ENCODE results near the gene ACTG2.
"Not testable (repeated sequence)": the region's sequence is repeated elsewhere in the genome, so short reads cannot be mapped to it uniquely, and the experiment has no call there.

ACTG2 gene

DNA sequence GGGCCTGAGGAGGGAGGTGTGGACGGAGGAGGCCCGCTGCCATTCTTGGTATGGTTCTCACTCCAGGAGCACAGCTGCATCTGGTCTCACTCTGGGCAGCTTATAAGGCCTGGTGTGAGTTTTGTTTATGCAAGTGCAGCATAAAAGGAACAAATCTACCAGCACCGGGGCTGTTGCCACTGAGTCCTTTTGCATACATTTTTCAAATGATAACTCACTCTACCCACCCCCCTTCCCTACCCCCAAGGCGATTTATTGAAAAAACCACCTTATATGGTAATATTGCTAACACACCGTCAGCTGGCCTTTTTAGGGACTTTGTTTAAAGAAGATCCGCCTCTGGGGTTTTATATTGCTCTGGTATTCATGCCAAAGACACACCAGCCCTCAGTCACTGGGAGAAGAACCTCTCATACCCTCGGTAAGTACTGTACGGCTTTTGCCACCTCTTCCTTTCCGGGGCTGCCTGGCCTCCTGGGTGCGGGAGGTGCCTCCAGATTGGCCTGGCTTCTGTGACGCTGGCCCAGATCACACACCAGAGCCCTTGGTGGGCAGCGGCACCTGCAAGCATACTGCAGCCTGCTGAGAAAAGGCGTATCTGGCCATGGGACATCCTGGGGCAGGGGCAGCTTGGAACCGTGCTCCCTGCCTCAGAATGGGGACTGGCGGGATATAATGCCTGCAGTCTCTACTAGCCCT lies at the start of gene ACTG2:
Gene ACTG2, plus strand, starts transcription at position 378 of the 699 bp plus-strand sequence. CDS start 8,304 bp downstream, outside the sequence.
- DNase-seq (ENCODE audit: low read depth), result peak; percentile 69

DNA sequence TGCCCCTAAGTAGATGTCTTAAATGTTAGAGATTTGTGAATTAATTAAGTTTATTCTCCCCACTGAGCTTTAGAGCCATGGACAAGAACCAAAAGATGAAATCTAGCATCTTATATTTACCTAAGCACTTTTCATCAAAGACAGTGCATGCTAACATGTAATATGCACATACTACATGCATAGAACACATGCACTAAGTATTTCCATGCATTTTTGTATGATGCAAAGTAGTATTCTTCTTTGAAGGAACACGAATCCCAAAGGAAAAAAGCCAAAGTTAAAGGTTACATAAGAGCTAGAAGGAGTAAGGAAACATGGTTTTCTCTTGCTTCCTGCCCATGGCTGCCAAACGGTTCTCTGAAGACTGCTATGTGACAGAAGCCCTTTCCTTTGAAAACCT lies 48.7 kb upstream of the ACTG2 start:
- no peak for DNase-seq (ENCODE audit: low read depth)

DNA sequence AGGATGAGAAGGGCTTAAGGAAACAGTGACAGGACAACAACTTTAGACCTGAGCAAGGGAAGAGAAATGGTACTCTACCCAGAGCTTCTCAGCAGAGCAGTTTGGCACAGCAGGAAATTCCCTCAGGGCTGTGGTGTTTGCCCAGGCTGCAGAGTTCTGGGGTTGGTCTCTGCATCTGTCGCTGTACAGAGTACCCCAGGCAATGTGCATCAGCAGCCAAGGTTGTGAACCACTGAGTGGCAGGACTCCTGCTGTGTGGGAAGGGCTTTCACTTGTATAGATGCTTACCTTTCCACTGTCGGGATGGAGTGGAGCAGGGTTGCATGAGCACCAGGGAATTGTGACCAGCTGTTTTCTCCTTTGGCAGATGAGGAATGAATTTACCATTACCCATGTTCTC lies 42.8 kb upstream of the ACTG2 start:
- no peak for DNase-seq (ENCODE audit: low read depth)

DNA sequence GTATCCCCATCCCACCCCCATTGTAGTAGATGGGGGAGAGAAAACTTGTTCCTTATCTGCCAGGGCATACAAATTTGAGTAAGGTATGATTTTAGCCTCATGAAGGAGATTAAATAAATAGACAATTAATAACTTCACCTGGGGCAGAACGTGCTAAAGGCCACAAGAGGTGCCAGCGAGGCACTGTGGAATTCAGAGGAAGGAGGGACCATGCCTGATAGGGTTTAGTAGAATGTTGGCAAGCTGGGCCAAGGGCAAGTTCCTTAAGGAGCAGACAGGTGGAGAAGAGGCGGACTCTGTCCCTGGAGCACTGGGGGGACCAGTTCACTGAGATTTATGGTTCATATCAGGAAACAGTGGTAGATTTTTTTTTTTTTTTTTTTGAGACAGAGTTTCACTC lies 41.5 kb upstream of the ACTG2 start:
- no peak for DNase-seq (ENCODE audit: low read depth)

DNA sequence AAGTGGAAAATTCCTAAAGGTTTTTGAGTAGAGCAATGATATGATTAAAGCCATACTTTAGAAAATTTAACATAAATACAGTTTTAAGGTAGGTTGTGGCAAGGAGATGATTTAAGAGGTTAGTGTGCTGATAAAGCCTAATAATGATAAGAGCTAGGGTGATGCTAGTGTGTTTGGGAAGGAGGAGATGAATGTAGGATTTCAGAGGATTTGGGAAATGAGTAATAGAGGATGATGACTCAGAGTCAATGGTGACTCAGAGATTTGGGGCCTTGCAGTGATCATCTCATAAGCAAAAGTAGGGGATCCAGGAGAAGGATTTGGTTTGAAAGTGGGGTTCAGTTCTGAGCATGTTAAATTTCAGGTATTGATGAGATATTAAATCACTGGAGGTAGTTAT lies 40.8 kb upstream of the ACTG2 start:
- peak; percentile 87 for DNase-seq (ENCODE audit: low read depth)

DNA sequence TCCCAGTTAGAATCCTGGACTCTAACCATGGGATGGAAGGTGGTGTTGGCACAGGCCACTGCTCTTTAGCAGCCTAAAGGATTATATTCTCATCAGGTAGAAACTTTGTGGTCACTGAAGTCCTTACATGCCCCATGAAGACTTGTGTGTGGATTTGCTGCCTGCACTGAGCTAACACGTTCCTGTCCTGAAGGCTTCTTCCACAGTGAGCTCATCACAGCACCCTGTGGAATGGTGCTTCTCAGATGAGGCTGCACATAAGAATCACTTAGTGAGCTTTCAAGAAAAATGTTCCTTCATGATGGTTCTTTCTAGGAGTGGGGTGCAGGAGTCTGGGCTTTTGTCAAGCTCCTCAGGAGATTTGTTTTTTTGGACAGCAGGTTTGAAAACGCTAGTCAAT lies 37.3 kb upstream of the ACTG2 start:
- DNase-seq (ENCODE audit: low read depth), result no peak

DNA sequence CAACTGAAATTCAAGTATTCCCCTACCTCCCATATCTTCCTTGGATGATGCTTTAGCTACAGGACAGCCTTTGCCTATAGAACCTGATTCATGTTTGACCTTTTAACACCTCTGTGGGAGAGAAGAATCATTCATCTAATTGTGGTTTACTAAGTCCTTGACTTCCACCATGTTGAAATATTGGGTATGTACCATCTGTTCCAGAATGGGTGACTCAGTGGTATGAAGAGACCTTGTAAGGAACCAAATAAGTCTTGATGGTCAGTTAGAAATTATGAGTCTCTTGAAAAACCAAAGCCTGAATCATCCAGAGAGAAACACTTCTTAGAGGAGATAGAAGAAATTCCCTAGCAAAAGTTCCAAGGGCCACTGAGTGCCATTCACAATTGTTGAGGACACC lies 36.6 kb upstream of the ACTG2 start:
- DNase-seq (ENCODE audit: low read depth), result peak; percentile 81

DNA sequence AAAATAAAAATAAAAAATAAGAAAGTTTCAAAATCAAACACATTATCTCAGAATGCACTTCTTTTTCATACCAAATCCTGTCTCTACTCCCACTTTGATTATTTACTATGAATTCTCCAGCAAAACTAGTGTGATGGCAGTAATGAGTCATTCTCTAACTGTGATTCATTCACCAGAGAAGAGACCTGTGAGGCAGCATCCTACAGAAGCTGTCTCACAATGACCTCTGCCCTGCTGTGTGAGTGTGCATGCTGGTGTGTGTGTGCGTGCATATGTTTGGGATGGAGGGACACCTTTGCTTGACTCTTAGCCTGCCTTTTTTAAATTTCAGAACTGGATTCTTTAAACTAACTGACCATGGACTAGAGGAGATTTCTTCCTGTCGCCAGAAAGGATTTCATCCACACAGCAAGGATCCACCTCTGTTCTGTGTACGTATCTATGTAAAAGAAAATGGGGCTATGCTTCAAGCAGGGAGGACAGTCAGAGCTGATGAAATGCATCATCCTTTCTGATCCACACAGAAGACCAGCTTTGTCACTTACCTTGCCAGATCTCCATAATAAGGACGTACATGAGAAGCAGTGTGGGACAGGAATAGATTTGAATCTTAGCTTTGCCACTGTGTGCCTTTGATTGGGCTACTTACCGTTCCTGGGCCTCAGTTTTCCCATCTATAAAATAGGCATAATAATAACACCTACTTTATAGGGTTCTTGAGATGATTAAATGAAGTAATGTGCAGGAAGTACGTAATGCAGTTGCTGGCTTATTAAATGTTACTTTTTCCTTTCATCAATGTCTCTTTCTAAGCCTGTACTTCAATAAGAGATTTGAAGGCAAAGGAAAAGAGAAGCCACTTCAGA lies 32.9 kb upstream of the ACTG2 start:
- DNase-seq (ENCODE audit: low read depth), result peak; percentile 85

DNA sequence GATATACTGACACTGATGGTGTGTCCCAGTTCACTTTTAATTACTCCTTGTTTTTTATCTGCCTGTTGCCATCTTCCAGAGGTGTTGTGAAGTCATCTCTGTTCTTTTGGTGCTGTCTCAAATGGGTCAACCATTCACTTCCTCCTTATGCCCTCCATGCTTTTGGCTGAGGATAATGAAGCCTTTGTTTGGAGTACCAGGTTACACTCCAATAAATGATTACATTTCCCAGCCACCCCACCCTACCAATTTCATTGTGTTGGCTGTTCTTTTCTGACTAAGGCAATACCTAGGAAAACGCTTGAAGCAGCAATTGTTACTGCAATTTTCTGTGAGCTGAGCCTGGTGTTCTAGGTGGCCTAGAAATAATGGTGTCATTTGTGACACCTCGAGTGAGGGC lies 29.8 kb upstream of the ACTG2 start:
- no peak for DNase-seq (ENCODE audit: low read depth)

DNA sequence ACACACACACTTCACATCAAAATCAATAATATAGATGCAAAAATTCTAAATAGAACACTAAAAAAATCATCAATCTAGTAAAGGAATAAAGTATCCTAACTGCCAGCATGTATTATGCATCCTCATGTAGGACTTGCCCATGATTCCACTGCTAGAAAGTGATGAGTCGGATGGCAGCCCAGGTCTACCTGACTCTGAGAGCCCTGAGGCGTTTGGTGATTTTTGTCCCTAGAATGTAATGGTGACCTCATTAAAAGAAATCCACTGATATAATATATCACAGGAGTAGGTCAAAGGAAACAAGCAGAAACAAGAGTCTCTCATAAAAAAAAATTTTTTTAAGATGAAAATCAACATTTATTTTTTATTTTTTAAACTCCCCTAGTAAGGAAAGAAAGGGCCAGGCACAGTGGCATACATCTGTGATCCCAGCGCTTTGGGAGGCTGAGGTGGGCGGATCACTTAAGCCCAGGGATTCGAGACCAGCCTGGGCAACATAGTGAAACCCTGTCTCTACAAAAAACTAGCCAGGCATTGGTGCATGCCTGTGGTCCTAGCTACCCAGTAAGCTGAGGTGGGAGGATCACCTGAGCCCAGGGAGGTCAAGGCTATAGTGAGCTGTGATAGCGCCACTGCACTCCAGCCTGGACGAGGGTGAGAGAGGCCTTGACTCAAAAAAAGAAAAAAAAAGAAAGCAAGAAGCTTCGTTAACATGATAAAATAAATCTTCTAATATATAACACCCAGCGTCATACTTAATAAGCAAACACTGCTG lies 24.4 kb upstream of the ACTG2 start:
- no peak for DNase-seq (ENCODE audit: low read depth)

DNA sequence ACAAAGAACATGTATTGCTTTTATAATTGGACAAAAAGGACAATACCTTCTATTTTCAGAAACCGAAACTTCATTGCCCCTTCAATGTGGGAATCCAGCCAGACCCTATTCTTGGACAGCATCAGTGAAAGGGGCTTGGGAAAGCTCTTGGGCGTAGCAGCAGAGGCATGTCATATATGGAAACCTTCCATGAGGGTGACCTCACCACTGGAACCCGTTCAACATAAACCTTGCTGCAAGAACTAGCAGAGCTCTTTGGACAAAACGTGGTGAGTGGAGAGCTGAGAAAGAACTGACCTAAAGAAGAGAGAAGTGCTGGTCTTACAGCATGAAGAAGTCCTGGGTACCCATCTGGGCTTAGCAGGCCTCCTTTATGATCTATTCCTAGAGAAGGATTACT lies 22.7 kb upstream of the ACTG2 start:
- peak; percentile 86 for DNase-seq (ENCODE audit: low read depth)

DNA sequence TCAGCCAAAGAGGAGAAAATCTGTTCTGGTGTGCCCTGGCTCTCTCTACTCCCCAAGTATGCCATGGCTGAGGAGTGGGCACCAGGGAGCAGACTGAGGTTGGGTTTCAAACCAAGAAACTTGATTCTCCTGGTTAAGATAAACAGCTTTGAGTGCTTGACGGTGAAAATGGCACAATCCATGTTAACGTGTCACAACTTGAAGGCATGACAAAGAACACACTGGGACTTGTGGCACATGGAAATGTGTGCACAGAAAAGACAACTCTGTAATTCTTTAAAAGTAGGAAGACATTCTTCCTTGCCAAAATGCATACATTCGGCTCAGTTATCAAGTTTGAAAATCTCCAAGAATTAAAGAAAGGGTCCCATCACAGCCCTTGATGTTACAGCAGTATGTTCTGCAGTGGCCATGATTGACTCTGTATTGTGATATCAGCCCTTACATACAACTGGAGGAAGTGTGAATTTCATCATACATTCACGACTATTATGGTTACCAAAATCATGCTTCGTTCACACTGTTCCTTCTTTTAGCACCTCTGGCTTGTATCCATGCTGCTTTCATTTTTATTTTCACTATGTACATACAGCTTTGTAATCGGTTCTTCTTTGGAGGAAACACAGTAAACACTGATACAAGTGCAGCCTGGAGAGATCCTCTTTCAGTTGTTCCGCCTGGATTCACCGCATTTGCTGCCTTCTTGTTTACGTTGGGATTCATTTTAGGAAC lies 15.6 kb upstream of the ACTG2 start:
- no peak for DNase-seq (ENCODE audit: low read depth)

DNA sequence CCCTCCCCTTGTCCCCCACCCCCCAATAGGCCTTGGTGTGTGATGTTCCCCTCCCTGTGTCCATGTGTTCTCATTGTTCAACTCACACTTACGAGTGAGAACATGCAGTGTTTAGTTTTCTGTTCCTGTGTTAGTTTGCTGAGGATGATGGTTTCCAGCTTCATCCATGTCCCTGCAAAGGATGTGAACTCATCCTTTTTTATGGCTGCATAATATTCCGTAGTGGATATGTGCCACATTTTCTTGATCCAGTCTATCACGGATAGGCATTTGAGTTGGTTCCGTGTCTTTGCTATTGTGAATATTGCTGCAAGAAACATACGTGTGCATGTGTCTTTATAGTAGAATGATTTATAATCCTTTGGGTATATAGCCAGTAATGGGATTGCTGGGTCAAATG lies 14.8 kb upstream of the ACTG2 start:
- not testable (repeated sequence) for DNase-seq (ENCODE audit: low read depth)

DNA sequence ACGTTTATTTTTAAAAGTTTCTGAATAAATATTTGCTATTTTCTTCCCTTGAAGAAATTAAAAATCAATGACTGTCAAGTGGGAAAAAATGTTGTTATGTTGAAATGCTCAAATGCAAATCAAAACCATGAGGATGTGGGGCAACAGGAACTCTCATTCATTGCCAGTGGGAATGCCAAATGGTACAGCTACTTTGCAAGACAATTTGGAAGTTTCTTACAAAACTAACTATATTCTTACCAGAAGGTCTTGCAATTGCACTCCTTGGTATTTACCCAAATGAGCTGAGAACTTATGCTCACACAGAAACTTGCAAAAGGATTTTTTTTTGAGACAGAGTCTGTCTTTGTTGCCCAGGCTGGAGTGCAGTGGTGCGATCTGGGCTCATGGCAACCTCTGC lies 7.4 kb upstream of the ACTG2 start:
- no peak for DNase-seq (ENCODE audit: low read depth)

DNA sequence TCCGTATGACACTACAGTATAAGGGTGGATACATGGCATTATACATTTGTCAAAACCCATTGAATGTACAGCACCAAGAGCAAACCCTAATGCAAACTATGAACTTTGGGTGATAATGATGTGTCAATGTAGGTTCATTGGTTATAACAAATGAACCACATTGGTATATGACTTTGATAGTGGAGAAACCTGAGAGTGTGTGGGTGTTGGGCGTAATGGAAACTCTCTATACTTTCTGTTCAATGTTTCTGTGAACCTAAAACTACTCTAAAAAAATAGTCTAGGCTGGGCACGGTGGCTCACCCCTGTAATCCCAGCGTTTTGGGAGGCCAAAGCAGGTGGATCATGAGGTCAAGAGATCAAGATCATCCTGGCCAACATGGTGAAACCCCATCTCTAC lies 6.5 kb upstream of the ACTG2 start:
- DNase-seq (ENCODE audit: low read depth), result no peak

DNA sequence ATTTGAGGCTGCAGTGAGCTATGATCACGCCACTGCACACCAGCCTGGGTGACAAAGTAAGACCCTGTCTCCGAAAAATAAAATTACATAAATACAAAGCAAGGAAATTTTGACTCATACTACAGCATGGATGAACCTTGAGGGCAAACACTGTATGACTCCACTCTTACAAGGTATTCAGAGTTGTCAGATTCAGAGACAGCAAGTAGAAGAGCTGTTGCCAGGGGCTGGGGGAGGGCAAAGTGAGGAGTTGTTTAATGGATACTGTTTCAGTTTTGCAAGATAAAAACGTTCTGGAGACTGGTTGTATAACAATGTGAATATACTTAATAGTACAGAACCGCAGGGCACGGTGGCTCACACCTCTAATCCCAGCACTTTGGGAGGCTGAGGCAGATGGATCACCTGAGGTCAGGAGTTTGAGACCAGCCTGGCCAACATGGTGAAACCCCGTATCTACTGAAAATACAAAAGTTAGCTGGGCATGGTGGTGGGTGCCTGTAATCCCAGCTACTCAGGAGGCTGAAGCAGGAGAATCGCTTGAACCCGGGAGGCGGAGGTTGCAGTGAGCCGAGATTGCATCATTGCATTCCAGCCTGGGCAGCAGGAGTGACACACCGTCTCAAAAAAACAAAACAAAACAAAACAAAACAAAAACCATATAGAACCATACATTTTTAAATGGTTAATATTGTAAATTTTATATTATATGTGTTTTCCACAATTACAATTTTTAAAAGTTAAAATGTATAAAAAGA lies 5.0 kb upstream of the ACTG2 start:
- DNase-seq (ENCODE audit: low read depth), result not testable (repeated sequence)

DNA sequence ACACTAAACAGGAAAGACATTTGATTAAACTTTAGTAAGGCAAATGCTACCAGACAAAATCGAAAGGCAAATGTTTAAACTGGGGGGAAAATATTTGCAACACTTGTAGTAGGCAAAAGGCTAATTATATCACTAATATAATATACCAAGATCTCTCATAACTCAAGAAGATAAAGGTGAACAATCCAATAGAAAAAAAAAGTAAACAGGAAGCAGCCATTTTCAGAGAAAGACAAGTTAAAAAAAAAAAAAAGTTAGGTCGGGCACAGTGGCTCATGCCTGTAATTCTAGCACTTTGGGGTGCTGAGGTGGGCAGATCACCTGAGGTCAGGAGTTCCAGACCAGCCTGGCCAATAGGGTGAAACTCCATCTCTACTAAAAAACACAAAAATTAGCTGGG lies 4.4 kb upstream of the ACTG2 start:
- DNase-seq (ENCODE audit: low read depth), result no peak

DNA sequence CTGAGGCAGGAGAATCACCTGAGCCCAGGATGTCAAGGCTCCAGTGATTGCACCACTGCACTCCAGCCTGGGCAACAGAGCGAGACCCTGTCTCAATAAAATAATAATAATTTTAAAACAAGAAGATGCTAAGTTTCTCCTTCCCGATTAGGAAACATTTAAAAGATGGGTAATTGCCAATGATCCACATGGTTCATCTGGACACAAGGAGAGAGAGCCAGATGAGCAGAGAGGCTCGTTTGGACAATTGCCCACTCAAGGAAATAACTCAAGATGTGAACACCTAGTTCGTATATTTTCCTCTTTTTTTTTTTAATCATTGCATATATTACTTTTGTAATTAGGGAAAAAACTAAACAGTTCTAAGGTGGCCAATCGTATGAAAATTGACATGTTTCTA lies 3.6 kb upstream of the ACTG2 start:
- no peak for DNase-seq (ENCODE audit: low read depth)

DNA sequence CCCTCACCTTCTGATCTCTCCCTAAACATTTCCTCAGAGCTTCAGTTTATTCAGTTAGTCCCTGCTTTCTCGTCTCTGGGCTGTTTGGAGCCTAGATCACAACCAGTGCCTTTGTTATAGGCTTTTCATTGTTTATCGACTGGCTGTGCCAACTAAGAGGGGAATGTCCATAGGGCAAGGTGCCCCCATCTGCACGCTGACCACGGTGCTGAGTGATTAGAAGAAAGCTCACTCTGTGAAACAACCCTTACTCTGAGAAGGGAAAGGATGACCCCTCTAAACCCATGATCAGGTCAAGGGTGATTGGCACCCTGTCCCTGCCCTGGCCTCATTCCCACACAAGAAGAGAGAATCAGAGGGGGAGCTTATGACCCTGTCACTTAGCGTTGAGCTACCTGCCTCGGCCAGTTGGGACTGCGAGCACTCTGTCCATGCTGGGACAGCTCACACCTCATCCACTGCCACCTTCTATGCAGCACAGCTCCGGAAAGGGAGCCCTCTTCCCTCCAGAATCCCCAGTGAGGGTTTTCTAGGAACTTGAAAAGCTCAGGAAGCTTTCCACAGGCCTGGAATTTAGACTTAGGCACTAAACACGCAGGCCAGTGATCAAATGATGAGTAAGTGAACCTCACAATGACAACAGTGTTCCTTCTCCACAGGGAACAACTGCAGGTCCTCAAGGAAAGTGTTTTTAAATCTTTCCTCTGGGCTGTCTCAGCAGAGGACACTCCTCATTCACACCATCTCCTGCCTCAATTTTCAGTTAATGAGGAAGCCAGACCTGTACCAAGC lies 2.3 kb upstream of the ACTG2 start:
- peak; percentile 35 for DNase-seq (ENCODE audit: low read depth)

DNA sequence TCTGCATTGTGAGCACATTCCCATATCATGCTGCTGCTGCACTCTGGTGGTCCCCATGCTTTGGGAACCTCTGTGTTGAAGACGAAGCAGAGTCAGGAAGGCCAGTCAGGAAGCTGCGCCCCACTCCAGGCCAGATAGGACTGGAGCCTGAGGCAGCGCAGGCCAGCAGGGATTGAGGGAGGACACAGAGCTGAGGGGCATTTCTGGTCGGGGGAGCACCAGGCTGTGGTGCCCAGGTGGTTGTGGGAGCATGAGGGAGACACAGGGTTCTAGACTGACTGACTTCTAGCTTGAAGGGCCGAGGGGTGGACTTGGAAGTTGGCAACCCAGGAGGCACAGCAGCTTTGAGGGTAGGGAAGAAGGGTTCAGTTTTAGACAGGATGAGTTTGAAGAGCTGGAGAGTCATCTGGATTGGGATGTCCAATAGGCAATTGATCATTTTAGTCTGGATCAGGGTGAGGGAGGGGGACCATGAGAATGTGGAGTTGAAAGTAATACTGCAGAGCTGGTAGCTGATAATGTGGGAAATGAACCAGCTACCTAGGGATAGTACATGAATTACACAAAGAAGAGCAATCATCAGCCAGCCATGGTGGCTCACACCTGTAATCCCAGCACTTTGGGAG lies 1.4 kb upstream of the ACTG2 start:
- no peak for DNase-seq (ENCODE audit: low read depth)

Data from EH (cell line).